ENCODE measurements around the gene PAK1.

The PAK1 gene

DNA sequence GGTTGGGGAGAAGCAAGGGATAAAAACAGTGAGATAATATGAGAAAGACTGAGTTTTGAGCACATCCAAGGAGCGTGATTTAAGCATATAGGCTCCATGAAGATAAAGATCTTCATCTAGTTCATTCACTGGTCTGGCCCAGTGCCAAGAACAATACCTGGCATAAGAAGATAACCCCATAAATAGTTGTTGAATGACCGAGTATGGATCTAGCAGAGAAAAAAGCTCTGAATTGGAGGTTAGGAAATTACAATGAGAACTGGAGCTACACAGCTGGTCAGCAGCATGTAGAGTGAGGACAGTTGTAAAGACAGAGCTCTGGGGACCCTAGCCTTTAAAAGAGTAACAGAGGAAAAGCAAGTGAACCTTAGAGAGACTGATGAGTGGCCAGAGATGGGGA, 33.0 kb upstream of the PAK1 start:
- H3K27me3 ChIP-seq (ENCODE audit: insufficient read depth, low read length), result no peaks in the 10 kb centered on the region
- TF ChIP-seq, protein P1, sequence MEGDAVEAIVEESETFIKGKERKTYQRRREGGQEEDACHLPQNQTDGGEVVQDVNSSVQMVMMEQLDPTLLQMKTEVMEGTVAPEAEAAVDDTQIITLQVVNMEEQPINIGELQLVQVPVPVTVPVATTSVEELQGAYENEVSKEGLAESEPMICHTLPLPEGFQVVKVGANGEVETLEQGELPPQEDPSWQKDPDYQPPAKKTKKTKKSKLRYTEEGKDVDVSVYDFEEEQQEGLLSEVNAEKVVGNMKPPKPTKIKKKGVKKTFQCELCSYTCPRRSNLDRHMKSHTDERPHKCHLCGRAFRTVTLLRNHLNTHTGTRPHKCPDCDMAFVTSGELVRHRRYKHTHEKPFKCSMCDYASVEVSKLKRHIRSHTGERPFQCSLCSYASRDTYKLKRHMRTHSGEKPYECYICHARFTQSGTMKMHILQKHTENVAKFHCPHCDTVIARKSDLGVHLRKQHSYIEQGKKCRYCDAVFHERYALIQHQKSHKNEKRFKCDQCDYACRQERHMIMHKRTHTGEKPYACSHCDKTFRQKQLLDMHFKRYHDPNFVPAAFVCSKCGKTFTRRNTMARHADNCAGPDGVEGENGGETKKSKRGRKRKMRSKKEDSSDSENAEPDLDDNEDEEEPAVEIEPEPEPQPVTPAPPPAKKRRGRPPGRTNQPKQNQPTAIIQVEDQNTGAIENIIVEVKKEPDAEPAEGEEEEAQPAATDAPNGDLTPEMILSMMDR (IDR thresholded peaks at IDR 0.05; ENCODE audit: low read length), result no peak
- no peak for TF ChIP-seq EZH2 (IDR thresholded peaks at IDR 0.05; ENCODE audit: borderline replicate concordance, low read length)
- no peak overlapping the region for H2AFZ ChIP-seq (ENCODE audit: low read length)
- H3K36me3 ChIP-seq (ENCODE audit: insufficient read depth, low read length), result no peaks in the 10 kb centered on the region
- H3K9ac ChIP-seq (ENCODE audit: low read length), result no peak overlapping the region
- H4K20me1 ChIP-seq (ENCODE audit: insufficient read depth, low read length), result no peaks in the 10 kb centered on the region
- H3K4me1 ChIP-seq (ENCODE audit: insufficient read depth, low read length, severe bottlenecking), result no peaks in the 10 kb centered on the region
- H3K9me2 ChIP-seq (ENCODE audit: low read depth, low read length), result no peaks in the 10 kb centered on the region
- H3K4me2 ChIP-seq (ENCODE audit: low read length), result no peak overlapping the region
- no peak overlapping the region for H3K4me3 ChIP-seq (ENCODE audit: low read depth, low read length, poor library complexity, severe bottlenecking)
- no peak overlapping the region for H3K27ac ChIP-seq (ENCODE audit: low read depth, low read length, poor library complexity, severe bottlenecking)
- no peaks in the 10 kb centered on the region for H3F3A ChIP-seq (ENCODE audit: insufficient read depth, low read length)
- no peaks in the 10 kb centered on the region for H3K79me2 ChIP-seq (ENCODE audit: insufficient read depth, low read length)
- H3K9me3 ChIP-seq (ENCODE audit: low read length), result no peaks in the 10 kb centered on the region

DNA sequence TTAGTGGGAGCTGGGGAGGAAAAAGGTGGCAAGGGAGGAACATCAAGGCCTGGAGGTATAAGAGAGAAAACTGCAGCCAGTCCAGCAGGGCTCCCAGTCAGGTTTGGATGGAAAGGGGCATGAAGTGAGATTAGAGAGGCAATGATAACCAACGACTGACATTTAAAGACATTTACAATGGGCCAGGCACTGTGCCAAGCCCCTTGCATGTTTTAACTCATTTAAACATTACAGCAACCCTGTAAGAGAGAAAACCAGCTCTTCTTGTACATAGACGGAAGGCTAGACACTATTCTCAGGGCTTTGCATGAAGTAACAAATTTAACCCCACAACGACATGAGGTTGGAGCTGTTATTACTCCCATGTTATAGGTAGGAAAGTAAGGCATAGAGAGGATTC, 32.1 kb upstream of the PAK1 start:
- Histone ChIP-seq H3K9ac (ENCODE audit: low read length) (no peak overlapping the region), H3K27me3 (ENCODE audit: insufficient read depth, low read length) (no peaks in the 10 kb centered on the region), H3K36me3 (ENCODE audit: insufficient read depth, low read length) (no peaks in the 10 kb centered on the region), H3K27ac (ENCODE audit: low read depth, low read length, poor library complexity, severe bottlenecking) (no peak overlapping the region), H3K4me1 (ENCODE audit: insufficient read depth, low read length, severe bottlenecking) (no peaks in the 10 kb centered on the region), H3K9me2 (ENCODE audit: low read depth, low read length) (no peaks in the 10 kb centered on the region), H3K4me3 (ENCODE audit: low read depth, low read length, poor library complexity, severe bottlenecking) (no peak overlapping the region), H3K4me2 (ENCODE audit: low read length) (no peak overlapping the region), H3K9me3 (ENCODE audit: low read length) (no peaks in the 10 kb centered on the region), H2AFZ (ENCODE audit: low read length) (no peak overlapping the region), H3F3A (ENCODE audit: insufficient read depth, low read length) (no peaks in the 10 kb centered on the region), H3K79me2 (ENCODE audit: insufficient read depth, low read length) (no peaks in the 10 kb centered on the region), H4K20me1 (ENCODE audit: insufficient read depth, low read length) (no peaks in the 10 kb centered on the region)
- TF ChIP-seq EZH2 (IDR thresholded peaks at IDR 0.05; ENCODE audit: borderline replicate concordance, low read length), result no peak
- TF ChIP-seq, protein P1 (IDR thresholded peaks at IDR 0.05; ENCODE audit: low read length), result no peak

DNA sequence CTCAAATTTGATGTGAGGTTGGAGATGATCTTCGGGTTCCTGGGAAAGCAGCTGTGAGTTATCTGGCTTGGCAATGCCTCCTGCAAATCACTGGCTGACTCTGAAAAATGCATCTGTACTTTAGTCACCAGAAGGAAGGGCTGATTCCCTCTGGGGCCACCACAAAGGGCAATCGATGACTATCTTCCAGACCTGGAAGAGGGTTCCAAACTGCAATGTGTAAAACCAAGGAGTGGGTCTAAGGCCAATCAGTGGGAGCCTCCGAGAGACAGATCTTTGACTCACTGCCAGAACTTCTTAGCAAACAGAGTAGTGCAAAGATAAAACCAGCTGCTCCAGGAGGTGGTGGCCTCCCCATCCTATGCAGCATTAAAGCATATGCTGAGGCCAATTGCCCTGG, 29.1 kb upstream of the PAK1 start:
- H3K9me2 ChIP-seq (ENCODE audit: low read depth, low read length), result no peaks in the 10 kb centered on the region
- TF ChIP-seq, protein P1 (IDR thresholded peaks at IDR 0.05; ENCODE audit: low read length), result no peak
- no peak for TF ChIP-seq EZH2 (IDR thresholded peaks at IDR 0.05; ENCODE audit: borderline replicate concordance, low read length)
- no peaks in the 10 kb centered on the region for H3K36me3 ChIP-seq (ENCODE audit: insufficient read depth, low read length)
- no peak overlapping the region for H2AFZ ChIP-seq (ENCODE audit: low read length)
- no peak overlapping the region for H3K9ac ChIP-seq (ENCODE audit: low read length)
- H3K79me2 ChIP-seq (ENCODE audit: insufficient read depth, low read length), result no peaks in the 10 kb centered on the region
- no peak overlapping the region for H3K27ac ChIP-seq (ENCODE audit: low read depth, low read length, poor library complexity, severe bottlenecking)
- no peak overlapping the region for H3K4me3 ChIP-seq (ENCODE audit: low read depth, low read length, poor library complexity, severe bottlenecking)
- no peak overlapping the region for H3K4me2 ChIP-seq (ENCODE audit: low read length)
- no peaks in the 10 kb centered on the region for H3K4me1 ChIP-seq (ENCODE audit: insufficient read depth, low read length, severe bottlenecking)
- no peaks in the 10 kb centered on the region for H3F3A ChIP-seq (ENCODE audit: insufficient read depth, low read length)
- no peaks in the 10 kb centered on the region for H4K20me1 ChIP-seq (ENCODE audit: insufficient read depth, low read length)
- H3K9me3 ChIP-seq (ENCODE audit: low read length), result no peaks in the 10 kb centered on the region
- no peaks in the 10 kb centered on the region for H3K27me3 ChIP-seq (ENCODE audit: insufficient read depth, low read length)
